Gastroesophageal sphincter (tissue), 2 donors: Measurements from ENCODE around the gene IL18R1.

ENCODE experiments used
- EP300 ChIP-seq: sonication (generic); formaldehyde crosslinking; IDR thresholded peaks from one replicate; pipeline ENCODE4 v1.6.1; 2017; ENCODE audit warnings: antibody characterized with exemption, mild to moderate bottlenecking
- POLR2A ChIP-seq, 2 donors: fragments of 450-650 bp; IDR thresholded peaks; one replicate each; pipeline ENCODE4 v1.6.1; 2017; ENCODE audit warnings: antibody characterized with exemption in 2 of 2, mild to moderate bottlenecking in 2 of 2, moderate library complexity in 1 of 2

- TF ChIP-seq EP300 (no peak), POLR2A (IDR thresholded peaks at IDR 0.05) (no peak)
Measured at GRCh38 chr2:102412199-102412598, 56.6 kb downstream of the IL18R1 start.
